SJSA1 (cell line): Measurements from ENCODE around the gene MRAP. TPM values are rescaled to one million over a fixed set of nuclear protein-coding genes. Genes with fewer than 3 reads are reported as not detected.

Source experiments
- DNase-seq, 2 experiments: peaks; one replicate each; pipeline ENCODE4 v3.0.0-alpha.2; 2015 to 2020; ENCODE audit warnings: low spot score in 2 of 2, low read depth in 1 of 2
- H3K27ac ChIP-seq: fragments of 250-450 bp; sonication (Bioruptor Pico); 2 replicates; pipeline ENCODE4 v1.5.1; 2020; ENCODE audit warnings: mild to moderate bottlenecking, moderate library complexity
- H3K27me3 ChIP-seq: fragments of 250-450 bp; sonication (Bioruptor Pico); replicated peaks from 2 replicates; pipeline ENCODE4 v1.5.1; 2020; ENCODE audit warnings: mild to moderate bottlenecking, moderate library complexity
- H3K36me3 ChIP-seq: fragments of 250-450 bp; sonication (Bioruptor Pico); 2 replicates; pipeline ENCODE4 v1.5.1; 2020; ENCODE audit warnings: mild to moderate bottlenecking
- H3K4me1 ChIP-seq: fragments of 250-450 bp; sonication (Bioruptor Pico); replicated peaks from 2 replicates; pipeline ENCODE4 v1.6.1; 2021; ENCODE audit warnings: mild to moderate bottlenecking
- H3K4me3 ChIP-seq: fragments of 250-450 bp; sonication (Bioruptor Pico); 2 replicates; pipeline ENCODE4 v1.5.1; 2020; ENCODE audit warnings: mild to moderate bottlenecking
- H3K9me3 ChIP-seq: fragments of 250-450 bp; sonication (Bioruptor Pico); replicated peaks from 2 replicates; pipeline ENCODE4 v1.5.1; 2020; ENCODE audit warnings: mild to moderate bottlenecking
- total RNA-seq: library from RNA; depleted of rRNA; stranded (reverse); fragments of >200 nt; shearing (Covaris generic); gene quantifications from 2 replicates; pipeline ENCODE4 v1.2.3, GENCODE V29; 2014; rRNA removed

The MRAP gene
- total RNA-seq, 1 experiment from 2014 or later, result not detected

DNA sequence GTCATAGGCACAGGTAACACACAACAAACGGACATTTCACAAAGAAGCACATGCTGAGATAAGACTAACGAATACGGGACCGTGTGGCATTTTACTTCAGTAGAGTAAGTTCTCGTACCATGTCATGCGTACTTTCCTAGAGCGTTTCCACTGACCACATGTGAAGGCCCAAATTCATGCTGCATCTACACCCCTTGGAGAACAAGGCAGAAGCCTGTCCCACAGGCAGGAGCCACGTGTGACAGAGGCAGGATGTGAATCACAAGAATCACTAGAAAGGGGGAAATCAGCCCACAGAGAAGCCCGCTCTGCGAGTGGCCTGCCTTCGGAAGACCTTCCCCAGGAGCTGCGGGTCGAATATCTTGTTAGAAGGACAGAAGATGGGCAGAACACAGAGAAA, 52.3 kb downstream of the MRAP start:
- DNase-seq, result no peak
- H3K27ac ChIP-seq, result no peak overlapping the region
- no peak overlapping the region for H3K4me3 ChIP-seq
- H3K9me3 ChIP-seq, result no peaks in the 10 kb centered on the region
- peaks cover 100% of the 10 kb centered on the region for H3K36me3 ChIP-seq
- H3K27me3 ChIP-seq, result no peaks in the 10 kb centered on the region
- no peaks in the 10 kb centered on the region for H3K4me1 ChIP-seq

DNA sequence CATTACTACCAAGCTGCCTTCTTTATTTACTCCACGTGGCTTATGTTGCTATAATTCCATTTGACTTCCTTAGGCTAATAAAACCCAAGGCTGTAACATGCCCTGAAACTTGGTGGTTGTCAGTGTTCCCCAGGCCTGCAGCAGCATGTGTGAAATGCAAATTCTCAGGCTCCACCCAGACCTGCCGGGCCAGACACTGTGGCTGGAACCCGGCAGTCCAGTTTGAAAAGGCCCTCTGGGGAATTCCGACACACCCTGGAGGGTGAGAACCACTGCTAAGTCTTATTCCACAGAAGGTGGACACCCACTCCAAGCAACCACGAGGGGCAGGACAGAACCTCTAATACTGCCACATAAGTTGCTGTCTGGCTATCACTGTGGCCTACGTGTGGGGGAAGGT, 52.8 kb downstream of the MRAP start:
- no peak overlapping the region for H3K27ac ChIP-seq
- no peaks in the 10 kb centered on the region for H3K4me1 ChIP-seq
- no peaks in the 10 kb centered on the region for H3K27me3 ChIP-seq
- no peaks in the 10 kb centered on the region for H3K9me3 ChIP-seq
- no peak for DNase-seq
- peaks cover 100% of the 10 kb centered on the region for H3K36me3 ChIP-seq
- no peak overlapping the region for H3K4me3 ChIP-seq

- Histone ChIP-seq H3K27ac (no peak overlapping the region), H3K4me1 (no peaks in the 10 kb centered on the region), H3K9me3 (no peaks in the 10 kb centered on the region), H3K4me3 (no peak overlapping the region), H3K36me3 (peaks cover 99% of the 10 kb centered on the region), H3K27me3 (no peaks in the 10 kb centered on the region)
- no peak for DNase-seq
Measured at GRCh38 chr21:32352526-32352925, 53.9 kb downstream of the MRAP start.

DNA sequence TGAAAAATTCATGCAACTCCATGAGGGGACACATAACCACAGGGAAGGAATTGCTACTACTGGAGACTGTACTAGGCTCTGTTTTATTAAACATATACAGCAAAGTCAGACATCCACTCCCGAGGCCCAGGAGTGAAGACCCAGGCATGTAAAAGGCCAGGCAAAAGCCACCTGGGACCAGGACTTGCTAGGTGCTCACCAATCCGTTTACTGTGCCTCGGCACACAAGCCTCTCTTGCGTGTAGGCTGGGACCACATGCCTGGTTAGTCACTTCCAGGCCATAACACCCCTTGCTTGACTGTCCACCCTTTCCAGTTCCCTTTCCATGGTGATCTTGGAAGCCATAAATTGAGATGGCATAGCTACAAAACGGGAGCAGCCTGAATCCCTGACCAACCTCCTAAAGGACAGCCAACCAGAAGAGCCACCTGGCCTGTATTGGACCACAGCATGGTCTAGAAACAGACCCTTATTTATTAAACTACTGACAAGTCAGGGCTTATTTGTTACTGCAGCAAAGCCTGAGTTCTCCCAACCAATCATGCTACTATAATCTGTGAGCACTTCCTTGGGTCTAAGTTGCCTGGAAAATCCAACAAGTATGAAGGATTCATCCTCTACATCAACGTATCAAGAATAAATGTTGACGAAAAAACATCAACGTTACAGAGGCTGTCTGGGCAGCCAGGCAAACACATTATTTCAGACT, 54.5 kb downstream of the MRAP start:
- Histone ChIP-seq H3K4me3 (no peak overlapping the region), H3K27me3 (no peaks in the 10 kb centered on the region), H3K36me3 (peaks cover 98% of the 10 kb centered on the region), H3K27ac (no peak overlapping the region), H3K9me3 (no peaks in the 10 kb centered on the region), H3K4me1 (no peaks in the 10 kb centered on the region)
- DNase-seq, result no peak

- no peaks in the 10 kb centered on the region for H3K27me3 ChIP-seq
- no peaks in the 10 kb centered on the region for H3K4me1 ChIP-seq
- no peak overlapping the region for H3K4me3 ChIP-seq
- H3K36me3 ChIP-seq, result peaks cover 98% of the 10 kb centered on the region
- H3K9me3 ChIP-seq, result no peaks in the 10 kb centered on the region
- DNase-seq, result no peak
- H3K27ac ChIP-seq, result no peak overlapping the region
Measured at GRCh38 chr21:32356874-32357395, 58.3 kb downstream of the MRAP start.

DNA sequence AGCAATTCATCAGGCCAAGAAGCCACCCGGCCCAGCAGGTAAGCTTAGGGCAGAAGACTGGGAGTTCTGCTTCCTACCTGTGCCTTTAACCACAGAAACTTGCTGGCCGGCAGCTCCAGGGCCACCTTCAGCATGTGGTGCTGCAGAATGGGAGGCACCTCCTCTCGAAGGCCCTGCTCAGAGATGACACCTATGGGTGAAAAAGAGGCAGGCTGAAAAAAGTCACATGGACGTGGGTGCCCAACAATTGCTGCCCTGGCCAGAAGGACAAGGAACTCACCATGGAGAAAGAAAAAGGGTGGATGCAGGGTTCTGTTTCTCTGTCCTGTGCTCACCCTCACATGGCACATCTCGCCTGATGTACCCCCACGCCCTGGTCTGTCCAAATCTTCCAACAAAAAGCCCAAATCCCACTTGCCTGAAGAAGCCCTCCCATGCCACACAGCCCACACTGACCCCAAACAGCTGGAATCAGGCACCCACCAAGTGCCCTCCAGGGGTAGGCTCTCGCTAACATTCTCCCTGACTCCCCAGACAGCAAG, 61.1 kb downstream of the MRAP start:
- Histone ChIP-seq H3K27ac (no peak overlapping the region), H3K9me3 (no peaks in the 10 kb centered on the region), H3K36me3 (peaks cover 96% of the 10 kb centered on the region), H3K4me1 (no peaks in the 10 kb centered on the region), H3K27me3 (no peaks in the 10 kb centered on the region), H3K4me3 (no peak overlapping the region)
- no peak for DNase-seq

DNA sequence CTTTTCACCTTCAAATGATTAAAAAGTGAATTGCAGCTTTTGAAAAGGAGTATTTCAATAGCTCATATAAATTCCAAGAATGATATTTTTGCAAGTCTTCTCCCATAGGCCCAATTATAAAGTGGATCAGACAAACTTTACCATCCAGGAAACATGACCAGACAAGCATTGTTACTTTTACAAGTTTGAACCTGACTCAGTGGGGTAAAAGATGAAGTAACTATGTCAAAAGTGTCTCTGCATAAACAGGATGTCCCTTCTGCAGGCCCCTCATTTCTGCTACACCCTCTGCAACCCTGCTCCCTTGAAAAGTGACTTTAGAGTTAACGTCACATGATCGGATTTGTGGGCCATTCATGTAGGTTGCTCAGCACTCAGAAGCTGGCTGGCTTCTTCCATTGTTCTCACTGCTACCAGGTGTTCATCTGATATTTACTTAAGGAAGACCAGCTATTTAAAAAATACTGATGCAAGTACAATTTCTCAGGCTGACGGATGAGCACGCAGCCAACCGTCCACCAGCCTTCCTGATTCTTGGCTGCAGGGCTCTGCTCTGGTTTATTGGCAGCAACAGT, 61.8 kb downstream of the MRAP start:
- H3K9me3 ChIP-seq, result no peaks in the 10 kb centered on the region
- no peaks in the 10 kb centered on the region for H3K4me1 ChIP-seq
- DNase-seq, result no peak
- H3K4me3 ChIP-seq, result no peak overlapping the region
- H3K36me3 ChIP-seq, result peaks cover 94% of the 10 kb centered on the region
- no peaks in the 10 kb centered on the region for H3K27me3 ChIP-seq
- no peak overlapping the region for H3K27ac ChIP-seq

Other genes with a start within 250 kb of the MRAP start
- gene MIS18A, start 19.8 kb upstream of the MRAP start, total RNA-seq, result 39.7 and 41.6 TPM in 2 replicates
- 14.0 and 17.4 TPM in 2 replicates for gene URB1, start 94.2 kb downstream of the MRAP start, total RNA-seq
- 13.4 and 19.6 TPM in 2 replicates for gene EVA1C, start 113.9 kb downstream of the MRAP start, total RNA-seq